ENCODE data around the gene FMN2. TPM values are rescaled to one million over a fixed set of nuclear protein-coding genes. Genes with fewer than 3 reads are reported as not detected.

FMN2 gene
- total RNA-seq, 2 experiments from 2014 or later = not detected

- TF ChIP-seq CTCF (IDR thresholded peaks at IDR 0.05) = no peak
- ATAC-seq (no peak), DNase-seq (no peak)
- H3K9me3 Mint-ChIP-seq = no peaks in the 10 kb centered on the region
- H3K27ac Mint-ChIP-seq = no peak overlapping the region
- no peaks in the 10 kb centered on the region for H3K36me3 Mint-ChIP-seq (ENCODE audit: low read depth)
- no peaks in the 10 kb centered on the region for H3K27me3 Mint-ChIP-seq
- intact Hi-C loops (cut with micrococcal nuclease) = no loop called here
- no peak overlapping the region for H3K4me3 Mint-ChIP-seq
- H3K4me1 Mint-ChIP-seq (ENCODE audit: low read depth) = no peaks in the 10 kb centered on the region
- CTCF ChIA-PET = no interaction called here
- POLR2A ChIA-PET = no interaction called here
Observed at GRCh38 chr1:240417317-240417716, 325.6 kb downstream of the FMN2 start.

GRCh38 chr1:240420766-240421165 lies 329.1 kb downstream of the FMN2 start:
- H3K27ac Mint-ChIP-seq = no peak overlapping the region
- TF ChIP-seq CTCF (IDR thresholded peaks at IDR 0.05) = no peak
- H3K4me1 Mint-ChIP-seq (ENCODE audit: low read depth) = no peaks in the 10 kb centered on the region
- no peaks in the 10 kb centered on the region for H3K36me3 Mint-ChIP-seq (ENCODE audit: low read depth)
- no peaks in the 10 kb centered on the region for H3K27me3 Mint-ChIP-seq
- DNase-seq (no peak), ATAC-seq (no peak)
- ChIA-PET POLR2A (no interaction called here), CTCF (no interaction called here)
- H3K9me3 Mint-ChIP-seq = peaks cover 2% of the 10 kb centered on the region
- intact Hi-C loops (cut with micrococcal nuclease) = no loop called here
- no peak overlapping the region for H3K4me3 Mint-ChIP-seq

GRCh38 chr1:240423246-240423924 lies 331.7 kb downstream of the FMN2 start:
- H3K36me3 Mint-ChIP-seq (ENCODE audit: low read depth) = no peaks in the 10 kb centered on the region
- no peaks in the 10 kb centered on the region for H3K4me1 Mint-ChIP-seq (ENCODE audit: low read depth)
- H3K9me3 Mint-ChIP-seq = peaks cover 3% of the 10 kb centered on the region
- DNase-seq = no peak
- H3K27ac Mint-ChIP-seq = no peak overlapping the region
- CTCF ChIA-PET = no interaction called here
- POLR2A ChIA-PET = interaction anchor here (0.6 kb wide), 1 partner anchor 15 kb away, joined by 3 read pairs; no protein-coding TSS in a partner anchor
- no peaks in the 10 kb centered on the region for H3K27me3 Mint-ChIP-seq
- no peak for TF ChIP-seq CTCF (IDR thresholded peaks at IDR 0.05)
- intact Hi-C loops (cut with micrococcal nuclease) = no loop called here
- ATAC-seq = no peak
- H3K4me3 Mint-ChIP-seq = no peak overlapping the region

GRCh38 chr1:240424740-240425464 lies 333.2 kb downstream of the FMN2 start:
- ATAC-seq (no peak), DNase-seq (no peak)
- H3K36me3 Mint-ChIP-seq (ENCODE audit: low read depth) = no peaks in the 10 kb centered on the region
- CTCF ChIA-PET = no interaction called here
- H3K27ac Mint-ChIP-seq = no peak overlapping the region
- POLR2A ChIA-PET = no interaction called here
- H3K9me3 Mint-ChIP-seq = peaks cover 3% of the 10 kb centered on the region
- H3K4me3 Mint-ChIP-seq = no peak overlapping the region
- no peaks in the 10 kb centered on the region for H3K27me3 Mint-ChIP-seq
- H3K4me1 Mint-ChIP-seq (ENCODE audit: low read depth) = no peaks in the 10 kb centered on the region
- intact Hi-C loops (cut with micrococcal nuclease) = no loop called here
- no peak for TF ChIP-seq CTCF (IDR thresholded peaks at IDR 0.05)

GRCh38 chr1:240426051-240426450 lies 334.4 kb downstream of the FMN2 start:
- TF ChIP-seq CTCF (IDR thresholded peaks at IDR 0.05) = no peak
- Mint-ChIP-seq H3K27ac (no peak overlapping the region), H3K4me1 (ENCODE audit: low read depth) (no peaks in the 10 kb centered on the region), H3K36me3 (ENCODE audit: low read depth) (no peaks in the 10 kb centered on the region), H3K9me3 (peaks cover 3% of the 10 kb centered on the region), H3K27me3 (no peaks in the 10 kb centered on the region), H3K4me3 (no peak overlapping the region)
- intact Hi-C loops (cut with micrococcal nuclease) = no loop called here
- CTCF ChIA-PET = no interaction called here
- no peak for ATAC-seq
- DNase-seq = no peak
- POLR2A ChIA-PET = no interaction called here
